Stimulated activated CD4-positive, alpha-beta T cell treated with anti-CD3 and anti-CD28 coated beads, Interleukin-15, amount 100 ng/mL, for 1 hour (primary cell): ENCODE data around the gene PRKN.

Source experiments
- DNase-seq, 2 donors: peaks; one replicate each; pipeline ENCODE4 v3.0.0-alpha.2; 2020; ENCODE audit warnings: low read depth in 1 of 2, low spot score in 1 of 2

PRKN gene

DNA sequence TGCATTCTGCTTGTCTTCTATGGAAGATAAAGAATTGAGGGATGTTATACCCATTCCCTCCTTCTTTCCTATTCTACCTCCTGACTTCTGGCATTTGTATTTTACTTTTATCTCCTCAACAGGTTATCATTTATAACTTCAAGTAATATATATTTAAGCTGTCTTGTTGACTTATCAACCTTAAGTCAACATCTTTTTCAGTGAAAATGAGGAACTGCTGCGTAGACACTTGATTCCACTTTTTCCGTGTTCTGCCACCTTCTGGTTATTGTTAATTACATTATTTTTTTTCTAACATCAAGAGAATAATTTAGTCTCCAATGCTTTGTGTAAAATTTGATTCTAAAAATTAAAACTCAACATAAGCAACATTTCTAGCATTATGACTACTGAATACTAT is 107.5 kb downstream of the PRKN start:
- no peak for DNase-seq

- DNase-seq, result no peak
These were observed 109.0 kb downstream of the PRKN start for GRCh38 chr6:162618448-162619002.

- no peak for DNase-seq
These were observed 112.4 kb downstream of the PRKN start for GRCh38 chr6:162615016-162615705.

DNA sequence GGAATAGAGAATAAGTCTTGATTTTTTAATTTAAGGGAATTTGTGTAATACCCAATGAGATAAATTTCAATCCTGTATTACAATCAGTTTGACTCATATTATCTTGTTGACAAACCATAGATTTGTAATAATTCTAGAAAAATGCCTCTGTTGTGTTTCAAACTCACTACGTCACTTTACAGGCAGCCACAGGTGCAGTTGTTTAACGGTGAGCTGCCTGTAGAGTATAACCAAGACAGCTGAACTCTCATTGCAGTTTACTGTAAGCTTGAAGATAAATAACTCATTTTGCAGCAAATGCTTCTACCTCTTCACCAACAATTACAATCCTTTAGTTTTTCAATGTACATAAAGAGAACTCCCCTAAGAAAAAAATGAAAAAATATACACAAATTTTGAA is 114.3 kb downstream of the PRKN start:
- DNase-seq, result no peak

- DNase-seq, result no peak
These were observed 115.0 kb downstream of the PRKN start for GRCh38 chr6:162612613-162613012.

DNA sequence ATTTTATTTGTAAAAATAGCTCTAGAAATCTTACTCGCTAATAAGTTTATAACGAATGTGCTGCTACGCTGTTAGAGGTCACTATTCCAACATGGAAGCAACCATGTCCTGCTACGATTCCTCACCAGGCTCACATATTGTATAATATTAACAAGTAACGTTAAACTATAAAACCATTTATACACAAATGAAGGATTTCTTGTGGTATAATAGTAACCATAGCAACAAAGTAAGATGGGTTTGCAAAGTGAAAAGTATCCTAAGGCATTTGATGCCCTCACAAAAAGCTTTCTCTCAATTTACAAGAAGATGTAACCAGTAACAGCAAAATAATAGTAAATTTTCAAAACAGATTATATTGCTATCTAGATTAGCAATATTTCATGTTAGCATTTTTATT is 117.2 kb downstream of the PRKN start:
- no peak for DNase-seq

DNA sequence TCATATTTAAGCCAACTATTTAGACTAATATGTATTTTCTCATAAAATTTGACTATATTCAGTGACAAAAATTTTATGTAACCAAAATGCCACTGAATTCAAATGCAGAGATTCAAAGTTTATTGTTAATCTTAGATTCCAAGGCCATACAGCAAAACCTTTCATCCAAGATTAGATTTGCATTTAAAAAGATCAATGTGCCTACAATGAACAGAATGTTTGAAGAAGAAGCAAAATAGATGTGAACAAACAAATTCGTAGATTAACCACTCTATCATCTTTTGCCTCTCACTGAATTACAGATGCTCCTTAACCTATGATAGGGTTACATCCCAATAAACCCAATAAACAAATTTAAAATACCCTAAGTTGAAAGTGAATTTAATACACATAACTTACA is 121.7 kb downstream of the PRKN start:
- DNase-seq, result no peak

GRCh38 chr6:162603231-162604015 is 124.1 kb downstream of the PRKN start:
- DNase-seq, result no peak

DNA sequence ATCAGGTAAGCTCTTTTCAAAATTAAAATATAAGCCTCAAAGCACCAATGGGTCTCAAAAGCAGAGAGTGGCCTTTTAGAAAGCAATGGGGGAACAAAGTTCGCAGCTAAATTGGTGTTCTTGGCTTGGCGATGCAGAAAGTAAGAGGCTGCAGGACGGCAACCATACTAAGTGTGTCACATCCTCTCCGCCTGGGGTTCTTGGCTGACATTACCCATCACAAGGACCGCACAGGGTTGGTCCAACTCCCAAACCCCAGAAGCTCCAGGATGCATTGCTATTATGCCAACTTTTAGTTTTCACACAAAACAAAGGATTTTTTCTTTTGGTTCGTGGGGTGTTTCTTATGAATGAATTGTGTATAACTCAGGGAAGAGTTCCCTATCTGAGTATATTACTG is 124.8 kb downstream of the PRKN start:
- no peak for DNase-seq

DNA sequence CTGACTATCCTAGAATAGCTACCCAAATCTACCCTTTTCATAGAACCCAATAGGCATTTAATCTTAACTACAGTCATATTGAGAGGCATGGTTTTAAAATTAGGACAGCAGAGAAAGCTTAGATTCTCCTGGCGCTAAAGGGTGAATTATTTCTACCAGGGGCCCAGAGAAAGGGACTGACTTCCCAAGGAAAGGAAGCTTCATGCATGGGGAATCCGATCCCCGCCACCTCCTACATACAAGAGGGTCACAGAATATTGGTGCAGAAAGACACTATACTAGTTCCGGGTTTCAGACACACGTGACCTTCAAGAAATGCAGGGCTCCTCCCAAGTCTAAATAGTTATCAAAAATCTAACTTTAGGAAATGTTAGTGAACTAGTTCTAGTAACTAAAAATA is 130.9 kb downstream of the PRKN start:
- no peak for DNase-seq

- DNase-seq, result no peak
These were observed 136.0 kb downstream of the PRKN start for GRCh38 chr6:162591517-162591916.

GRCh38 chr6:162581988-162582780 is 145.4 kb downstream of the PRKN start:
- DNase-seq, result no peak

DNA sequence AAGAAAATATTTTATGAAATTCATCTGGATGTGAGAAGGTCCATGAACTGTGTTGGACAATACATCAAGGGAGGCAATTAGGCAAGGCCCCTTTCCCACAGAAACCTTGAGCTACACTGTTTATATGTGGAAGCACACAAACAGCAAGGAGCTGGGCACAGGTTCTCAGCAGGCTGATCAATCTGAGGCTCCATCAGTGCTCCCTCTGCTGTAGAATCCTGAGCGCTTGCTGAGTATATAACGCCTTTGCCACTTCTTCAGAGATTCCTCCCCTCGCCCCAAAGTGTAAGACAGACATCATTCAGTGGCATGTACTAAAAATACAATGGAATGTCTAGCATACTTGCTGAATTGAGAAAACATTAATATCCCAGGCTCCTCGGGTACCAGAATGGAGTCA is 146.9 kb downstream of the PRKN start:
- DNase-seq, result no peak

GRCh38 chr6:162576016-162576415 is 151.6 kb downstream of the PRKN start:
- DNase-seq, result no peak

GRCh38 chr6:162572240-162572639 is 155.3 kb downstream of the PRKN start:
- no peak for DNase-seq

- DNase-seq, result no peak
These were observed 159.3 kb downstream of the PRKN start for GRCh38 chr6:162568266-162568665.

DNA sequence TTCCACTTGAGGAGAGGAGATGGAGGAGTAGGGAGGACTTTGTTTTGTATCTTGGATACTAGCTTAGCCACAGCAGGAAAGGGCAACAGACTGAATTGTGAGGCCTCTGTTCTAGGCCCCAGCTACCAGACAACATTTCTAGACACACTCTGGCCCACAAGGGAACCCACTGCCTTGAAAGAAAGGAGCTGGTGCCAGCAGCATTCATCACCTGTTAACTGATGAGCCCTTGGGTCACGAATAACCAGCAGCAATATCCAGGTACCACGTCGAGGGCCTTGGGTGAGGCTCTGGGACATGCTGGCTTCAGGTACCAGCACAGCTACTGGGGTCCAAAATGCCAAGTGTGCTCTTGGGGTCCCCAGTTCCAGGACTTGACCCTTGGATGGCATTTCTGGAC is 165.5 kb downstream of the PRKN start:
- no peak for DNase-seq

DNA sequence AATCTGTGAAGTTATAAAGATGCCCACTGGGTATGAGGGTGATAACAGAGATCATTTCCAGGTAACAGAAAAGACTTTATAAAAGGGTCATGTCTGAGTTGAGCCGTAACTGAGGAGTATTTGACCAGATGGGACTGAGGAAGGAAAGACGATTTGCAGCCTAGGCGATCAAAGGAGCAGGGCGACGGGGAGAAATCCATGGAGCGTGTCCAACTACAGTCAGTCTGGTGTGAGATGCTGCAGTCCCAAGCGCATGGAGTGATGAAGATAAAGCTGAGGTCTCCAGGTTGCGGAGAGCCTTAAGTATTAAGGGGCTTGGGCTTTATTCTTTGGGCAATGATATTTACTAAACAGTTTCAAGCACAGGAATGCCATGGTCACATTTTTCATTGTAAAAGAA is 166.7 kb downstream of the PRKN start:
- no peak for DNase-seq

DNA sequence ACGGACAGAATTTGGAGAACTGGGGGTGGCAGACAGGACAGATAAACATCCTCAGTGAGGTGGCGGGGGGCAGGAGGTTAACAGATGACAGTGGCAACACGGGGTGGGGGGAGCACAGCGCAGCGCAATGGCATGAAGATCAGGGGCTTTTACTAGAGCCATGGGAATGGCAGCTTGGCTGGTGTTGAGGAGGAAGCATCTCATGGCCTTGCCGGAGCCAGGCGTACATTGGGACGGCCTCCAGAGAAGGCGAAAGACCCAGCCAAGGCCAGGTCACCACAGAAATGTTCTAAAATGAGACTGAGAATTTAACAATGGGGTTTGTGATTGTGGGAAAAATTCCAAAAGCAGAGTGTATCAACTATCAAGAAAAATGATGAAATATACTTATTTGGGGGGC is 173.0 kb downstream of the PRKN start:
- no peak for DNase-seq

DNA sequence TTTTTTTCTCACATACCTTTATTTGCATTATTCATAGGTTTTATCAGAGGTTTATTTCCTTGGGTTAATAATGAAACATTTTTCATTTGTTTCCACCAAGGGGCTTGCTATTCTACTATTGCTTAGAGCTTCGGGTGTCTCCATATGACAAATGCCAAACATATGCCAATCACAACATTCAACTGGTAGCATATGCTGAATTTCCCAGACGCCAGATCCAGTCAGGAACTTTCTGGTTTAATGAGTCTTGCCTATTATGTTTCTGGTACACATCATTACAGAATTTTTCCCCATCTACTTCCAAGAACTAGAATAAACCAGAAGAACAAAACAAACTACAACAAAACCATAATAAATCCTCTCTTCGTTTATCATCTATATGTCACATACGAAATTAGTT is 180.7 kb downstream of the PRKN start:
- DNase-seq, result no peak

- no peak for DNase-seq
These were observed 184.3 kb downstream of the PRKN start for GRCh38 chr6:162543221-162543620.
